Activated CD4-positive, alpha-beta T cell treated with anti-CD3 and anti-CD28 coated beads, Interleukin-10, Interleukin-2, amounts not matched to agents 100 ng/mL and 50 ng/mL, durations not matched to agents 16 hours and 8 hours (primary cell): ENCODE data around the gene C16orf96.

Experiments used
- DNase-seq: peaks from one replicate; pipeline ENCODE4 v3.0.0-alpha.2; 2020

C16orf96 gene

GRCh38 chr16:4623593-4623992, 67.5 kb downstream of the C16orf96 start:
- DNase-seq, result no peak

- DNase-seq, result peak; percentile 97
Measured at GRCh38 chr16:4624015-4624826, 68.1 kb downstream of the C16orf96 start, which contains the start of gene MGRN1. Gene MGRN1 (plus strand): TSS chr16:4624826. CDS start chr16:4624961, 135 bp downstream.

- peak; percentile 73 for DNase-seq
Measured at GRCh38 chr16:4624827-4625559, 68.9 kb downstream of the C16orf96 start.

- DNase-seq, result no peak
Measured at GRCh38 chr16:4625560-4626159, 69.5 kb downstream of the C16orf96 start.

- DNase-seq, result no peak
Measured at GRCh38 chr16:4626396-4626795, 70.3 kb downstream of the C16orf96 start.

GRCh38 chr16:4628283-4628682, 72.1 kb downstream of the C16orf96 start:
- no peak for DNase-seq

- no peak for DNase-seq
Measured at GRCh38 chr16:4631444-4631843, 75.3 kb downstream of the C16orf96 start.

GRCh38 chr16:4633910-4634635, 77.9 kb downstream of the C16orf96 start:
- no peak for DNase-seq

- DNase-seq, result no peak
Measured at GRCh38 chr16:4634768-4635167, 78.6 kb downstream of the C16orf96 start.

GRCh38 chr16:4636196-4636595, 80.1 kb downstream of the C16orf96 start:
- no peak for DNase-seq

- no peak for DNase-seq
Measured at GRCh38 chr16:4637501-4638166, 81.5 kb downstream of the C16orf96 start.

GRCh38 chr16:4639899-4640509, 83.9 kb downstream of the C16orf96 start:
- DNase-seq, result no peak

GRCh38 chr16:4640572-4641305, 84.6 kb downstream of the C16orf96 start:
- no peak for DNase-seq

- no peak for DNase-seq
Measured at GRCh38 chr16:4641306-4641687, 85.2 kb downstream of the C16orf96 start.

GRCh38 chr16:4641895-4642294, 85.8 kb downstream of the C16orf96 start:
- no peak for DNase-seq

- DNase-seq, result no peak
Measured at GRCh38 chr16:4646773-4647643, 90.9 kb downstream of the C16orf96 start.

- no peak for DNase-seq
Measured at GRCh38 chr16:4647644-4647980, 91.5 kb downstream of the C16orf96 start.

- no peak for DNase-seq
Measured at GRCh38 chr16:4648917-4649316, 92.8 kb downstream of the C16orf96 start.

GRCh38 chr16:4649744-4650442, 93.8 kb downstream of the C16orf96 start:
- no peak for DNase-seq
